SK-N-DZ (cell line): ENCODE results near the gene NMNAT1.
"Not testable (repeated sequence)": the region's sequence is repeated elsewhere in the genome, so short reads cannot be mapped to it uniquely, and the experiment has no call there.

Source experiments
- DNase-seq: peaks from one replicate; pipeline ENCODE4 v3.0.0-alpha.2; 2015; ENCODE audit warnings: low spot score

The NMNAT1 gene

GRCh38 chr1:9917901-9918300, 25.4 kb upstream of the NMNAT1 start:
- DNase-seq, result no peak

DNA sequence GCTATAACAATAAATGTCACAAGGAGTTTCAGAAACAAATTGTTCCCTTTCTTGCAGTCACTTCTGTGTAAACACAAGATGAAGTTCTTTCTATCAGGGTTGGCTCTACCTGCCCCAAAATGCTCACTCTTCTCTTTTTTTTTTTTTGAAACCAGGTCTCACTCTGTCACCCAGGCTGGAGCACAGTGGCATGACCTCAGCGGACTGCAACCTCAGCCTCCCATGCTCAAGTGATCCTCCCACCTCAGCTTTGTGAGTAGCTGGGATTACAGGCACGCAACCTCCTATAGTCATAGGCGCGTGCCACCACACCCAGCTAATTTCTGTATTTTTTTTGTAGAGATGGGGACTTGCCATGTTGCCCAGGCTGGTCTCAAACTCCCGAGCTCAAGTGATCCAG, 22.7 kb upstream of the NMNAT1 start:
- no peak for DNase-seq

GRCh38 chr1:9922342-9922741, 20.9 kb upstream of the NMNAT1 start:
- DNase-seq, result no peak

DNA sequence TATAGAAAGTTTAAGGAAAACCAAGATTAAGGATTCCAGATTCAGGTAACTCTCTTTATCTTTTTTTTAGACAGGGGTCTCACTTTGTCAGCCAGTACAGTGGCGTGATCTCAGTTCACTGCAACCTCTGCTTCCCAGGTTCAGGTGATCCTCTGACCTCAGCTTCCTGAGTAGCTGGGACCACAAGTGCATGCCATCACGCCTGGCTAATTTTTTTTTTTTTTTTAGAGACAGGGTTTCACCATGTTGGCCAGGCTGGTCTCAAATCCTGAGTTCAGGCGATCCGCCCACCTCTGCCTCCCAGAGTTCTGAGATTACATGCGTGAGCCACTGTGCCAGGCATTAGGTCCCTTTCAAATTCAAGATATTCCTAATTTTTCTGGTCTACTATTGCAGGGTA, 16.0 kb upstream of the NMNAT1 start:
- DNase-seq, result no peak

DNA sequence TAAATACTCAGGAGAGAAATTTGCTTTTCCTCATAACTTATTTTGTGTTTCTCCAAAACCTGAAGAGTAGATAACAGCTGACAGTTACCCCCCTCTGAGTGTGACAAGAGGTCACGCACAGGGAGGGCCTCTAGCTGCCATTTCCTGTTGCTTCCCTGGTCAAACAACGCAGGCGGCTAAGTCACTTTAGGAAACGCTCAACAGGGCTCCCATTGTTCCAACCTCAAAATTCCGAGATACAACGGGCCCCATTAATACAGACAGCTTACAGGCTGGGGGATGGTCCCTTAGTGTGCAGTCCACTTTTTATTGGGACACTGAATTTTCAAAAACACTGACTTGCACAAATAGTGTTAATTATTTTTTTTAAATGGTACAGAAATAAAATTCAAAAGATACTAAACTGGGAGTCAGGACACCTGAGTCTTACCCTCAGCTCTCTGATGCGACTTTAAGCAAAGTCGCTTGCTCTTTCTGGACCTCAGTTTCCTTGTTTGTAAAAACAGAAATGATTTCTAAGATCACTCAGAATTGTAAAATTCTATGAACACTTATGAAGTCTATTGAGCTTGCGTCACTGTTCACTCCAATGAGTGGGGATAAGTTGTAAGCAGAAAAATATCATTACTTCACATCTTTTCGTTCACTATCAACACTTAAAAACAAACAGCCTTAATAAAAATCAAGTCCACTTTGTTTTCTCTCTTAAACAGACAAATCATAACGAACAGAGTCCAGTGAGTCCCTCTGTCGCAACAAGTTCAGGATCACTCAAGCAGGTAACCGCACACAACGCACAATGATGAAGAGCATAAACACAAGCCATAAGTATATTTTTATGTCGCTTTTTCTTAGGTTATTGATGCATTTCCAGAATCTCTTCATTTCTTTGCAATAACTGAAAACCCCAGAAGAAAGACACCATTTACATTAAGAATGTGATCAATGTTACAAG, 13.6 kb upstream of the NMNAT1 start:
- DNase-seq, result no peak

DNA sequence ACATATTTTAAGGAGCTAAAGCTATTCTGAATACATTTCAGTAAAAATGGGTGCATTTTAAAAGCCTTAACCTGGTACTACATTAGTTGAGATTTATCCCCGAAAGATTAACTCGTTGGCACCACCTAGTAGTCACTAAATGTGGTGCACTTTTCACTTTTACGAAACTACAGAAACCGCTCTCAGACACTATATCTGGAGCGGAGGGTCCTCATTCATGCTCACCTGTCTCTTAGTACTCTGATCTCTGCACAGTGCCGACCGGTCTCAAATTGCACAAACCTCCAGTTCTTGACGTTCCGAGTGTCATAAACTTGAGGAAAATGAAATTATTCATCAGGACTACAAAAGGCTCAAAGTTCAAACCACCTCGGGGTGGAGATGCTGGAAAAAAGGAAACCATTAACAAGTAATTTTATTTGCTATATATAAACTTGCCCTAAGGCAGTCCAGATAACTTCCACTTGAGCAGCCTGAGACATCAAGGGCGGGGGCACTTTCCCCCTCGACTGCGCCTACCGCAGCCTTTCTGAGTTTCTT, 806 bp upstream of the NMNAT1 start:
- peak; percentile 25 for DNase-seq

GRCh38 chr1:9946315-9946714, 3.0 kb downstream of the NMNAT1 start:
- no peak for DNase-seq

DNA sequence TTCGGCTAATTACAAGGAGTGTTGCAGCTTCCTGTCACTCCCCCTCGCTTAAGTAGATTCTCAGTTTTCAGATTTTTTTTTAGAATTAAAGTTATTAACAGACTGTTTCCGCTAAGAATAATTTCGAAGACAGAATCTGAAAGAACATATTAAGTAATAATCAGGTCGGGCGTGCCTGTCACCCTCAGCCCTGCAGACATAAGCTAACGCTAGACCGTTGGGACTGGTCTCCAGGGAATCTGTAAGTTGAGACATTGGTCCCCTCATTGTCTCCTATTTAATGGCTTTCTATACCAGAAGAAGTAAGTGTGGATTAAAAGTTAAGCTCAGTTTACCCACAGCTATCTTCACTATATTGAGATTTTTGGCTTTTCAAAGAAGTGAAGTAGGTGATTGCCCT, 14.5 kb downstream of the NMNAT1 start:
- DNase-seq, result no peak

GRCh38 chr1:9960011-9960410, 16.7 kb downstream of the NMNAT1 start:
- no peak for DNase-seq

GRCh38 chr1:9960706-9961562, 17.7 kb downstream of the NMNAT1 start:
- DNase-seq, result peak; percentile 64

- no peak for DNase-seq
Measured at GRCh38 chr1:9984253-9984652, 41.0 kb downstream of the NMNAT1 start.

GRCh38 chr1:9985001-9985400, 41.7 kb downstream of the NMNAT1 start:
- no peak for DNase-seq

DNA sequence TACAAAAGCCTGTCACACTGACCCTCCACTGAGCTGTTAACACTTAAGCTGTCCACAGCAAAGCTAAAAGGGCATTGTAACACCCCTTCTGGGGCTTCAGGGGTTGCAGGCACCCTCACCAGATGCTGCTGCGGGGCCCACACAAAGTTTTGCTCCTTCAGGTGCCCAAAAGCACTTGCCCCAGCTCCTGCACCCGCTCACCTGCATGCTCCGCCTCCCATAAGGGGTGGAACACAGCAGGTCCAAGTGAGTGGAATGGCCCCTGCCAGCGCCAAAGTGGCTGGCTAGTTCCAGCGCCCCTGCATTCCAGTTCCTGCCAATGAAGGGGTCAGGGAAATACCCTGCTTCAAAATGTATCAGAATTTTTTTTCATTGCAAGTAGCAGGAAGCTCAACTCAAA, 46.5 kb downstream of the NMNAT1 start:
- DNase-seq, result no peak

- DNase-seq, result no peak
Measured at GRCh38 chr1:9990944-9991343, 47.7 kb downstream of the NMNAT1 start.

DNA sequence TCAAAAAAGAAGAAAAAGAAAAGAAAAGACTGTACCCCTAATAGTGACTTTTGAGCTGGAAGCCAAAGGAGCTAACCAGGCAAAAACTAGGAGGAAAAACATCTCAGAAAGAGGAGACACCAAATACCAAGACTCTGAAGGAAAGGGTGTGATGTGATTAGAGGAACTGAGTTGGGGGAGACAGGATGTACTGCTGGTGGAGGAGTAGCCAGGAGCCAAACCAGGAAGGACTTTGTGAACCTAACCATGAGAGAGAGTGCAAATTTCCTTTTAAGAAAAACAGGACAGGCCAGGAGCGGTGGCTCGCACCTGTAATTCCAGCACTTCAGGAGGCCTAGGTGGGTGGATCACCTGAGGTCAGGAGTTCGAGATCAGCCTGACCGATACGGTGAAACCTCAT, 49.6 kb downstream of the NMNAT1 start:
- DNase-seq, result no peak

- no peak for DNase-seq
Measured at GRCh38 chr1:9993561-9994075, 50.3 kb downstream of the NMNAT1 start.

DNA sequence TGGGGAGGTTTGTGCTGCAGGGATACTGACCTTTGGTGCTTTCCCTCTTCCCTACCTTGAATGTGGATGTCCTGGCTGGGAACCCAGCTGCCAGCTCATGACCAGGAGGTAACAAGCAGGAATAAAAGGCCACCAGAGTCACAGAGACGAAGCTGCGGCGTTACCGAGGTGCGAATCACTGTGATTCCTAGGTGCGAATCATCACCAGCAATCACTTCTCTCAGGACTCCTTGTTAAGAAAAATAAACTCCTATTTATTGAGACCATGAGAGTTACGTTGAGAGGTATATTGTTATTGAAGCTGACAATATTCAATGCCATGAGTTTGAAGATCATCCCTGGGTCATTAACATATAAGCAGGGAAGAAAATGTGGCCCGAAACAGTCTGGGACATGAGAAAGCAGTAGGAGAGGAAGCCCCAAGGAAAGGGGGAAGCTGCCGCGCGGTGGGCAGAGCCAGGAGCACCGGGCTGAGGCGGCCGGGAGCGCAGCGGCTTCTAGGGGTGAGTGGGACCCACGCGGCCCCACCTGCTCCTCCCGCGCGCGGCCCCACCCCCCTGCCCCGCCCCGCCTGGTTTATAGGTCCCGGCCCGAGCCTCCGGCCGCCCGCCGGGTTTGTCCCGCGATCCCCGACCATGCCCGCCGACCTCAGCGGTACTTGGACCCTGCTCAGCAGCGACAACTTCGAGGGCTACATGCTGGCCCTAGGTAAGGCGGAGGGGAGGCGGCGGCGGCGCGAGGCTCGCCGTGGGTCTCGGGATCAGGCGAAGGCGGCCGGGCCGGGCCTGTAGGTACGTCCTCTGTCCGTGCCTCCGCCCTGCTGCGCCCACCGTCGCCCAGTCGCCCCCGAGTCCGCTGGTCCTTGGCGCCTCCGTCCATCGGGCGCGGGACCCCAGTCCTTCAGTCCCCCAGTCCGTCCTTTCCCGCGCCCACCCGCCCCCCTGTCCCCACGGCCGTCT, 53.6 kb downstream of the NMNAT1 start, which contains the start of gene RBP7:
TSS of gene RBP7 (plus strand) at position 605 of the 959 bp plus-strand sequence. CDS start at position 636, 31 bp downstream.
- DNase-seq, result no peak

DNA sequence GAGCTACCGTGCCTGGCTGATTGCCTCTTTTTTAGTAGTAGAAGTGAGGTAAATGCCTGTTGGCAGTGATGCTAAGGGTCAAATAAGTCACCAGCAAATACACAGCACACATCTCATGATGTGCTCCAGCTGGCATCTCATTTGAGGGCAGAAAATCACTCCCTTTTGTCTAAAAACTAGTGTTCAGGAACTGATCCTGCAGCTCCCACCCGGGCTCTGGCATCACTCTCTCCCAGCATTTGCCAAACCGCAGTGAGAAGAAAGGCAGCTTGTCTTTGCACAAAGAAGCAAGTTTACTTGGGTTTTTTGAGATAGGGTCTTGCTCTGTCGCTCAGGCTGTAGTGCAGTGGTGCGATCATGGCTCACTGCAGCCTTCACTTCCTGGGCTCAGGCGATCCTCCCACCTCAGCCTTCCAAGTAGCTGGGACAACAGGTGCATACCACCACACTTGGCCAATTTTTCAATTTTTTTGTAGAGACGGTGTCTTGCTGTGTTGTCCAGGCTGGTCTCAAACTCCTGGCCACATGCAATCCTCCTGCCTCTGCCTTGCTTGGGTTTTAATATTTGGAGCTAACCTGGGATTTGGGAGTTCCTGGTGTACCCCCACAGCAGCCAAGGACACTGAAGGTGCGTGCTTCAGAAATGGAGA, 57.9 kb downstream of the NMNAT1 start:
- DNase-seq, result no peak

- not testable (repeated sequence) for DNase-seq
Measured at GRCh38 chr1:10005248-10005647, 62.0 kb downstream of the NMNAT1 start.

GRCh38 chr1:10007169-10007568, 63.9 kb downstream of the NMNAT1 start:
- no peak for DNase-seq
